ENCODE measurements around the gene FBRSL1.

DNA sequence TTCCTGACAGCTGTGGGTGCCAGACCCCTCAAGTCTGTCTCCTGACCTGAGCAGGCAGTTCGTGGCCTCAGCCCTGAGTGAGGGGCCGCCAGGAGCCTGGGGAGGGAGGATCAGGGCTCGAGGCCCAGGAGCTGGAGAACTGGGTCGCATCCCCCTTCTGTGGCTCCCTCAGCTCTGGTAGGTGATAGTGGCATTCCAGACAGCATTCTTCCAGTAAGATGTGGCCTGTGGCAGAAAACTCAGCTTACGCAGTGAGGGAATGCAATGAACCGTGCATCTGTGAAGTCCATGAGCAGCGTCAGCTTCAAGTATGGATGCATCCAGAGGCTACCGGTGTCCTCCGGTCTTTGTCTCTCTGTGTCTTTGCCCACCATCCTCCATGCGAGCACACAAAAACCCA is 28.4 kb upstream of the FBRSL1 start:
- TF ChIP-seq, protein P1, sequence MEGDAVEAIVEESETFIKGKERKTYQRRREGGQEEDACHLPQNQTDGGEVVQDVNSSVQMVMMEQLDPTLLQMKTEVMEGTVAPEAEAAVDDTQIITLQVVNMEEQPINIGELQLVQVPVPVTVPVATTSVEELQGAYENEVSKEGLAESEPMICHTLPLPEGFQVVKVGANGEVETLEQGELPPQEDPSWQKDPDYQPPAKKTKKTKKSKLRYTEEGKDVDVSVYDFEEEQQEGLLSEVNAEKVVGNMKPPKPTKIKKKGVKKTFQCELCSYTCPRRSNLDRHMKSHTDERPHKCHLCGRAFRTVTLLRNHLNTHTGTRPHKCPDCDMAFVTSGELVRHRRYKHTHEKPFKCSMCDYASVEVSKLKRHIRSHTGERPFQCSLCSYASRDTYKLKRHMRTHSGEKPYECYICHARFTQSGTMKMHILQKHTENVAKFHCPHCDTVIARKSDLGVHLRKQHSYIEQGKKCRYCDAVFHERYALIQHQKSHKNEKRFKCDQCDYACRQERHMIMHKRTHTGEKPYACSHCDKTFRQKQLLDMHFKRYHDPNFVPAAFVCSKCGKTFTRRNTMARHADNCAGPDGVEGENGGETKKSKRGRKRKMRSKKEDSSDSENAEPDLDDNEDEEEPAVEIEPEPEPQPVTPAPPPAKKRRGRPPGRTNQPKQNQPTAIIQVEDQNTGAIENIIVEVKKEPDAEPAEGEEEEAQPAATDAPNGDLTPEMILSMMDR (IDR thresholded peaks at IDR 0.05) = no peak
- TF ChIP-seq POLR2A (IDR thresholded peaks at IDR 0.05) = no peak

Measured in heart left ventricle (tissue), 13 donors.